HepG2 (cell line): ENCODE results near the gene NOVA2.

Experiments
- ATF6 ChIP-seq: sonication (generic); formaldehyde crosslinking; conservative IDR thresholded peaks from 2 replicates; pipeline ENCODE4 v1.4.0; 2020; ENCODE audit warnings: missing genetic modification reagents
- CEBPB ChIP-seq: IDR thresholded peaks from 2 replicates; pipeline ENCODE4 v1.6.1; 2011; ENCODE audit warnings: low read depth, low read length, improper control_type of control experiment, borderline replicate concordance
- CTCF ChIP-seq: sonication (generic); formaldehyde crosslinking; IDR thresholded peaks from 2 replicates; pipeline ENCODE4 v1.5.0; 2020; ENCODE audit warnings: mild to moderate bottlenecking, missing genetic modification reagents, moderate library complexity
- E2F1 ChIP-seq: sonication (generic); formaldehyde crosslinking; IDR thresholded peaks from 2 replicates; pipeline ENCODE4 v1.5.0; 2020; ENCODE audit warnings: missing genetic modification reagents
- GABPA ChIP-seq, 2 experiments: IDR thresholded peaks; 2 replicates each; pipeline ENCODE4 v1.6.1; 2011 to 2016; ENCODE audit warnings: low read depth in 2 of 2, low read length in 1 of 2, missing biosample characterization in 1 of 2, missing genetic modification characterization in 1 of 2
- HNRNPLL ChIP-seq: fragments of 200-400 bp; formaldehyde crosslinking; IDR thresholded peaks from 2 replicates; pipeline ENCODE4 v1.6.1; 2017; ENCODE audit warnings: mild to moderate bottlenecking, low read depth, low read length; ENCODE audit not compliant: poor library complexity, severe bottlenecking
- KDM5A ChIP-seq: fragments of 200-600 bp; sonication (generic); IDR thresholded peaks from 2 replicates; pipeline ENCODE4 v1.7.0; 2018; ENCODE audit warnings: antibody characterized with exemption, mild to moderate bottlenecking, low read length, borderline replicate concordance
- NONO ChIP-seq, 2 experiments: fragments of 450-650 bp in 1 of 2; sonication (generic) in 1 of 2; formaldehyde crosslinking in 1 of 2; IDR thresholded peaks in 1 of 2; conservative IDR thresholded peaks in 1 of 2; 2 replicates each; pipeline versions ENCODE4 v1.6.1 to v1.8.0; 2017 to 2022; ENCODE audit warnings: mild to moderate bottlenecking in 1 of 2, missing genetic modification reagents in 1 of 2, moderate library complexity in 1 of 2
- TMF1 ChIP-seq: sonication (generic); formaldehyde crosslinking; IDR thresholded peaks from 2 replicates; pipeline ENCODE4 v1.8.1; 2022; ENCODE audit warnings: low read depth, missing genetic modification reagents
- TF ChIP-seq, protein P1 (sequence below): sonication (generic); formaldehyde crosslinking; IDR thresholded peaks from 2 replicates; pipeline ENCODE4 v1.4.0; 2020; ENCODE audit warnings: missing genetic modification reagents

DNA sequence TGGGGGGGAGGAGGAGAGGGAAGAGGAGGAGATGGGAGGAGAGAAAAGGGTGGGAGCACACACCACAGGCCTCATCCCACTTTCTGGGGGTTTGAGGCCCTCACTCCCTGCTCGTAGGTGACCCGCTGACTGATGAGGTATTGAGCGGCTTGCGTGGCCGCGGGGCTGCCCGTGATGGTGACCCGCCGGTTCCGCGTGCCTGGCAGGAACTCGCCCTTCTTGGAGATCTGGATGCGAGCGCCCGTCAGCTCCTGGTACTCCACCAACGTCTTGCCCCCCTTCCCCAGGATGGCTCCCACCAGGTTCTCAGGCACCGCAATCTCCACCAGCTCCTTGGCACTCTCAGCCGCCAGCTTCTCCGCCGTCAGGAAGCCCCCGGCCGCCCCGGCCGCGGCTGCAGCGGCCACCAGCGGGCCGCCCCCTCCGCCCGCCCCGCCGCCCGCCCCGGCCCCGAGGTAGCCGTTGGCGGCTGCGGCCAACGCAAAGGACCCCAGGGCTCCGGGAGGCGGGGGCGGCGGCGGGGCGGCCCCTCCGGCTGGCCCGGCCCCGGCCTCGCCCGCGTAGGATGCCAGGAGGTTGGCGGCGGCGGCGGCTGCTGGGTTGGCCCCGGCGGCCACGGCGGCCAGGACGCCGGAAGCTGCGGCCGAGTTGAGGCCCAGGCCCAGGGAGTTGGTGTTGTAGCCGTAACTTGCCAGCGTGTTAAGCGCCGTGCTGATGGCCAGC is 33.7 kb downstream of the NOVA2 start:
- TF ChIP-seq HNRNPLL, result no peak
- no peak for TF ChIP-seq GABPA (IDR thresholded peaks at IDR 0.05; ENCODE audit: low read depth, low read length)
- no peak for TF ChIP-seq GABPA (CRISPR knock-in tag; IDR thresholded peaks at IDR 0.05; ENCODE audit: low read depth)
- TF ChIP-seq KDM5A, result no peak
- TF ChIP-seq ATF6, result no peak
- TF ChIP-seq TMF1 (CRISPR knock-in tag), result no peak
- no peak for TF ChIP-seq E2F1 (CRISPR knock-in tag)
- TF ChIP-seq NONO (IDR thresholded peaks at IDR 0.05), result no peak
- no peak for TF ChIP-seq NONO (CRISPR knock-in tag; conservative IDR thresholded peaks at IDR 0.05)
- no peak for TF ChIP-seq CTCF (CRISPR knock-in tag)
- no peak for TF ChIP-seq CEBPB
- TF ChIP-seq, protein P1, sequence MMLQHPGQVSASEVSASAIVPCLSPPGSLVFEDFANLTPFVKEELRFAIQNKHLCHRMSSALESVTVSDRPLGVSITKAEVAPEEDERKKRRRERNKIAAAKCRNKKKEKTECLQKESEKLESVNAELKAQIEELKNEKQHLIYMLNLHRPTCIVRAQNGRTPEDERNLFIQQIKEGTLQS (CRISPR knock-in tag), result no peak
